Ascending aorta (tissue), 2 donors: ENCODE results near the gene ARHGEF10L. TPM values are rescaled to one million over a fixed set of nuclear protein-coding genes. Genes with fewer than 3 reads are reported as not detected.

Experiments
- DNase-seq, 2 donors: peaks; one replicate each; pipeline ENCODE4 v3.0.0-alpha.2; 2019; ENCODE audit warnings: low spot score in 2 of 2
- H3K27ac ChIP-seq, 2 donors: fragments of 200-600 bp; sonication (generic); one replicate each; pipeline ENCODE4 v1.5.1; 2016 to 2017; ENCODE audit warnings: mild to moderate bottlenecking in 1 of 2
- H3K27me3 ChIP-seq: fragments of 200-600 bp; sonication (generic); one replicate; pipeline ENCODE4 v1.5.1; 2017
- H3K36me3 ChIP-seq, 2 donors: fragments of 200-600 bp; sonication (generic); one replicate each; pipeline ENCODE4 v1.5.1; 2016
- H3K4me1 ChIP-seq, 2 donors: fragments of 200-600 bp; sonication (generic); one replicate each; pipeline ENCODE4 v1.5.1; 2016 to 2017; ENCODE audit warnings: mild to moderate bottlenecking in 1 of 2
- H3K4me3 ChIP-seq, 2 donors: fragments of 200-600 bp; sonication (generic); one replicate each; pipeline ENCODE4 v1.5.1; 2016 to 2017; ENCODE audit warnings: mild to moderate bottlenecking in 1 of 2
- H3K9me3 ChIP-seq, 2 donors: fragments of 200-600 bp; sonication (generic); one replicate each; pipeline ENCODE4 v1.5.1; 2016
- CTCF ChIP-seq, 3 experiments: fragments of 200-600 bp in 2 of 3; fragments of 450-650 bp in 1 of 3; sonication (generic) in 2 of 3; IDR thresholded peaks; one replicate each; pipeline ENCODE4 v1.5.1; 2016 to 2019; ENCODE audit warnings: antibody characterized with exemption in 3 of 3, mild to moderate bottlenecking in 1 of 3, moderate library complexity in 1 of 3
- intact Hi-C: fragments of 100-400 bp; cut with DNase I; formaldehyde crosslinking; loops from one replicate; pipeline ENCODE4 v1.15.1; 2023
- total RNA-seq: library from RNA; depleted of rRNA; stranded (reverse); fragments of >200 nt; gene quantifications from one replicate; pipeline ENCODE4 v1.1.0, GENCODE V29; 2016

ARHGEF10L gene
- total RNA-seq, 1 donor from 2014 or later, result 177 TPM

- intact Hi-C loops, result loop anchor here (5.0 to 10.0 kb wide), 3 partner anchors 58 to 575 kb away; partner anchors contain the start of gene SDHB
- H3K9me3 ChIP-seq, result no peaks in the 10 kb centered on the region
- peaks cover 23 to 68% of the 10 kb centered on the region in 2 donors for H3K4me1 ChIP-seq
- peaks cover 75 to 80% of the 10 kb centered on the region in 2 donors for H3K36me3 ChIP-seq
- DNase-seq, result peak; percentile 69 to 93
- peak overlapping the region in 1 of 2 donors; percentile 28 for H3K4me3 ChIP-seq
- no peaks in the 10 kb centered on the region for H3K27me3 ChIP-seq
- TF ChIP-seq CTCF (IDR thresholded peaks at IDR 0.05), result no peak
- peak overlapping the region; percentile 91 to 97 for H3K27ac ChIP-seq
Observed at GRCh38 chr1:17630048-17630830, 90.7 kb downstream of the ARHGEF10L start.

GRCh38 chr1:17630986-17631385 lies 91.5 kb downstream of the ARHGEF10L start:
- Histone ChIP-seq H3K4me1 (peaks cover 23 to 61% of the 10 kb centered on the region in 2 donors), H3K36me3 (peaks cover 75 to 80% of the 10 kb centered on the region in 2 donors), H3K4me3 (no peak overlapping the region), H3K9me3 (no peaks in the 10 kb centered on the region), H3K27me3 (no peaks in the 10 kb centered on the region), H3K27ac (peak overlapping the region; percentile 91 to 97)
- TF ChIP-seq CTCF (IDR thresholded peaks at IDR 0.05), result no peak
- intact Hi-C loops, result loop anchor here (5.0 to 10.0 kb wide), 3 partner anchors 59 to 576 kb away; partner anchors contain the start of gene SDHB
- DNase-seq, result no peak

DNA sequence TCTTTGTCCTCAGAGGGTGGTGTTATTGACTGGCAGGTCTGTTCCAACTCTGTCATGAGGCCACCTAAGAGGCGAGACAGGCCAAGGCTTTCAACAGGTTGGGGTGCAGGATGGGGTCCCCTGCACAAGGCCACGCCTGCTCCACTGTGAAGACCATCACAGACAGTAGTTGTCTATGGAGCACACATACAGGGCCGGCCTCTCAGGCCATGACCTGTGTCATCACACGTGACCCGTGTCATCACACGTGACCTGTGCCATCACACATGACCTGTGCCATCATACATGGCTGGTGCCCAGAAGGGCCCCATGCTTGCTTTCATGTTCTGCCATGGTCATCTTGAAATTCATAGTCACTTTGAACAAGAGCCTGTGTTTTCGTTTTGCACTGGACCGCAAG lies 91.9 kb downstream of the ARHGEF10L start:
- intact Hi-C loops, result loop anchor here (5.0 to 10.0 kb wide), 3 partner anchors 59 to 577 kb away; partner anchors contain the start of gene SDHB
- no peak for TF ChIP-seq CTCF (IDR thresholded peaks at IDR 0.05)
- H3K27ac ChIP-seq, result peak overlapping the region; percentile 91 to 97
- H3K27me3 ChIP-seq, result no peaks in the 10 kb centered on the region
- peaks cover 75 to 78% of the 10 kb centered on the region in 2 donors for H3K36me3 ChIP-seq
- no peak overlapping the region for H3K4me3 ChIP-seq
- H3K4me1 ChIP-seq, result peaks cover 23 to 63% of the 10 kb centered on the region in 2 donors
- DNase-seq, result no peak
- no peaks in the 10 kb centered on the region for H3K9me3 ChIP-seq

DNA sequence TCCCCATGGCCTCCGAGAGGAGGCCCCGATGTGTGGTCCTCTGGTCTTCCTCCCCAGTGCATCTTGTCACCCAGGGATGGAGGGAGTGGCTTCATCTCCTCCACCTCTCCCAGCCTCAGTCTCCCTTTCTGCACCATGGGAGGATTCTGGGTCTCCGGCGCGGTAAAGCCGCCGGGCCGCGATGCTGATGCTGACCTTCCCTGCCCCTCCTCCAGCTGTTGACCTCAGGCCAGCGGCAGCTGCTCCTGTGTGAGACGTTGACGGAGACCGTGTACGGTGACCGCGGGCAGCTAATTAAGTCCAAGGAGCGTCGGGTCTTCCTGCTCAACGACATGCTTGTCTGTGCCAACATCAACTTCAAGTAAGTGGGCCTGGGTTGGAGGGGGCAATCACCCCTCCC lies 92.6 kb downstream of the ARHGEF10L start:
- intact Hi-C loops, result loop anchor here (2.0 to 10.0 kb wide), 4 partner anchors 13 to 577 kb away; partner anchors contain the start of gene SDHB
- no peak for DNase-seq
- Histone ChIP-seq H3K4me1 (peaks cover 23 to 63% of the 10 kb centered on the region in 2 donors), H3K9me3 (no peaks in the 10 kb centered on the region), H3K27ac (peak overlapping the region; percentile 91 to 97), H3K4me3 (no peak overlapping the region), H3K27me3 (no peaks in the 10 kb centered on the region), H3K36me3 (peaks cover 75 to 78% of the 10 kb centered on the region in 2 donors)
- TF ChIP-seq CTCF (IDR thresholded peaks at IDR 0.05), result no peak

DNA sequence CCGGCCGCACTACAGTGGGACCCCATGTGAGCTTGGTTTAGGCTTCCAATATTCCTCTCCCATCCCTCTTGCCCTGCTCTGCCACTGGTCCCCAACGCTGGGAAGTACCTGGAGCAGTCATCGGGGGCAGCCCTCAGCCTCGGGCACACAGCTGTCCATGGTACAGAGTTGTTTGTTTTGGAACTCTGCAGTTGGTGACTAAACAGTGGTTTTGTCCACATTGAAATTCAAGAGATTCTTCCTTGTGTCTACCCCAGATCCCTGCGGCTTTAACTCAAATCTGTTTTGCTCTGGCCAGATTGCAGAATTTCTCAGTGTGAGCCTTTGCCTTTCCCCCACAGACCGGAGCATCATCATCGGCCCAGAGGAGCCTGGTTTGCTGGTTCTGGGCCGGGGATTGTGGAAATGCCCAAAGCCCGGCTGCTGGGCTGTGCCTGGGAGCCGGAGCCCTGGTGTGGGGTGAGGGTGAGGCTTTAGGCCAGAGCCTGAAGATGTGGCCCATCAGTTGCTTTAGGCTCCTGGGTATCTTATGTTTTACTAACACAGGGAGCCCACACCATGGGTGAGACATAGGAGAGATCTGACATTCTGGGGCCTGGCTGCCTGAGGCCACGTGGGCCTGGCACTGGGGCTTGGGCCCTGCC lies 93.2 kb downstream of the ARHGEF10L start:
- DNase-seq, result no peak
- no peak for TF ChIP-seq CTCF (IDR thresholded peaks at IDR 0.05)
- intact Hi-C loops, result loop anchor here (2.0 to 10.0 kb wide), 4 partner anchors 14 to 578 kb away; partner anchors contain the start of gene SDHB
- Histone ChIP-seq H3K27ac (peak overlapping the region; percentile 91 to 97), H3K4me3 (peak overlapping the region in 1 of 2 donors; percentile 19), H3K9me3 (no peaks in the 10 kb centered on the region), H3K4me1 (peaks cover 23 to 63% of the 10 kb centered on the region in 2 donors), H3K36me3 (peaks cover 75 to 78% of the 10 kb centered on the region in 2 donors), H3K27me3 (no peaks in the 10 kb centered on the region)
